ENCODE measurements around the gene ATXN1. TPM values are rescaled to one million over a fixed set of nuclear protein-coding genes. Genes with fewer than 3 reads are reported as not detected.

The ATXN1 gene
- total and polyA plus RNA-seq, 2 donors from 2014 or later: 4.2 to 58.2 TPM

DNA sequence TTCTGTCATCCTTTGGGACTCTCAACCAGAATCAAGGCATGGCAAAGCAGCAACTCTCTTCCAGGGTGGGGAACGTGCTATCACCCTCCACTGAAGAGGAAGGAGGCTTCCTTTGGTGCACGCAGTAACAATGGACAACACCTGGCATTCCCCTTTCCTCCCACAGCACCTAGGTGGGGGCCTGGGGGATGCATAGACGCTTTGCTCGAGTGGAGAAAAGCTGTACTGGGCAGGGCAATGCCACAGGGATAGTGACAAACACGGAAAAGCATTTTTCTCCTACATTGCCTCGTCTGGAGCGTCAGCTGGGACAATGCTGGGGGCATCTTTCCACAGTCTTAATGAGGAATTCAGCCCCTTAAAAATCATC lies 439.9 kb downstream of the ATXN1 start:
- H3K36me3 ChIP-seq (ENCODE audit: control insufficient read depth in 2 of 3, insufficient read depth in 3 of 3, low read length in 3 of 3): peaks cover 0 to 5% (median 2%) of the 10 kb centered on the region in 3 donors
- DNase-seq: no peak
- TF ChIP-seq, protein P1, sequence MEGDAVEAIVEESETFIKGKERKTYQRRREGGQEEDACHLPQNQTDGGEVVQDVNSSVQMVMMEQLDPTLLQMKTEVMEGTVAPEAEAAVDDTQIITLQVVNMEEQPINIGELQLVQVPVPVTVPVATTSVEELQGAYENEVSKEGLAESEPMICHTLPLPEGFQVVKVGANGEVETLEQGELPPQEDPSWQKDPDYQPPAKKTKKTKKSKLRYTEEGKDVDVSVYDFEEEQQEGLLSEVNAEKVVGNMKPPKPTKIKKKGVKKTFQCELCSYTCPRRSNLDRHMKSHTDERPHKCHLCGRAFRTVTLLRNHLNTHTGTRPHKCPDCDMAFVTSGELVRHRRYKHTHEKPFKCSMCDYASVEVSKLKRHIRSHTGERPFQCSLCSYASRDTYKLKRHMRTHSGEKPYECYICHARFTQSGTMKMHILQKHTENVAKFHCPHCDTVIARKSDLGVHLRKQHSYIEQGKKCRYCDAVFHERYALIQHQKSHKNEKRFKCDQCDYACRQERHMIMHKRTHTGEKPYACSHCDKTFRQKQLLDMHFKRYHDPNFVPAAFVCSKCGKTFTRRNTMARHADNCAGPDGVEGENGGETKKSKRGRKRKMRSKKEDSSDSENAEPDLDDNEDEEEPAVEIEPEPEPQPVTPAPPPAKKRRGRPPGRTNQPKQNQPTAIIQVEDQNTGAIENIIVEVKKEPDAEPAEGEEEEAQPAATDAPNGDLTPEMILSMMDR (IDR thresholded peaks at IDR 0.05; ENCODE audit: borderline replicate concordance, extremely low read depth, insufficient read depth): no peak
- H3K9ac ChIP-seq (ENCODE audit: low read length in 3 of 3): no peak overlapping the region
- no peaks in the 10 kb centered on the region for H3K9me3 ChIP-seq (ENCODE audit: control insufficient read depth in 2 of 3, insufficient read depth in 1 of 3, low read length in 3 of 3)
- peaks cover 3 to 8% (median 3%) of the 10 kb centered on the region in 3 donors for H3K4me1 ChIP-seq (ENCODE audit: control insufficient read depth in 2 of 3, insufficient read depth in 2 of 3, low read depth in 1 of 3, low read length in 3 of 3)
- no peak for FAIRE-seq
- no peak overlapping the region for H3K4me3 ChIP-seq (ENCODE audit: low read length in 3 of 3)
- no peak overlapping the region for H3K27ac ChIP-seq (ENCODE audit: low read depth in 2 of 2, low read length in 2 of 2)
- intact Hi-C loops (cut with DNase I): no loop called here
- no peaks in the 10 kb centered on the region for H3K27me3 ChIP-seq (ENCODE audit: control insufficient read depth, insufficient read depth, low read length)

DNA sequence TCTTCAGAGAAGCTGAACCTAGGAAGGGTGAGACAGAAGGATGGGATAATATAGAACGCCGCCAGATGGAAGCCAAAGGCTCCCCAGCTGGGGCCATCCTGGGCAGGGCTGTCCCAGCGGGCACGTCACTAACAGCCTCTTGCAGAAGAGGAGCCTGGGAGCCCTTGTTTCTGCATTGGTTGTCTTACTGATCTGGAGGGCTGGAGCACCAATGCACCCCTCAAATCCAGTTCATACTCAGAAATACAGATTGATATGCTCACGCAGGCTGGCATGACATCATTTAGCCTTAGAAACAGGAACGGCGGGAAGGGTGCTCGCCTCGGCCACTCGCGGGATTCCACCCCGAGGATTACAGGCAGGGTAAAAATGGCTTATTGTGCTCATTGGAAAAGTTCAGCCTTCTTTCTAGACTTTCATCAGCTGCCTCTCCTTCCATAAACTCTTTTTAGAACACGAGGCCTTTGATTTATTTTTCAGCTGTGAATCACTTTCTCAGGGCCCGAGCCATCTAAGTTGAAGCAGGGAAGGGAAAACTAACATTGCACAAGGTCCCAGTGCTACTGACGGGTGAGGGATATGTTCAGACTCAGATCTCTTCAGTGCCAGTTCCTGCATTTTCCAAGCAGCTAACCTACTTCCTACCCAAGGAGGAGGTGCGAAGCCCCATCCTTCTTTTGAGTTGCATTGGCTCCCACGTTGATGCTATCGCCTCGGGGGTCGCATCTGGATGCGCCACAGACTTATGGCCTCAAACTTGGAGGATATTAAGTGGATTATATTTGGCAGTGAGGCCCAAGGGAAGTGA lies 440.5 kb downstream of the ATXN1 start:
- Histone ChIP-seq H3K4me1 (ENCODE audit: control insufficient read depth in 2 of 3, insufficient read depth in 2 of 3, low read depth in 1 of 3, low read length in 3 of 3) (peaks cover 3 to 8% (median 3%) of the 10 kb centered on the region in 3 donors), H3K9ac (ENCODE audit: low read length in 3 of 3) (no peak overlapping the region), H3K36me3 (ENCODE audit: control insufficient read depth in 2 of 3, insufficient read depth in 3 of 3, low read length in 3 of 3) (no peaks in the 10 kb centered on the region), H3K27ac (ENCODE audit: low read depth in 2 of 2, low read length in 2 of 2) (peak overlapping the region; percentile 45 to 57), H3K9me3 (ENCODE audit: control insufficient read depth in 2 of 3, insufficient read depth in 1 of 3, low read length in 3 of 3) (no peaks in the 10 kb centered on the region), H3K4me3 (ENCODE audit: low read length in 3 of 3) (peak overlapping the region in 1 of 3 donors; percentile 24), H3K27me3 (ENCODE audit: control insufficient read depth, insufficient read depth, low read length) (no peaks in the 10 kb centered on the region)
- intact Hi-C loops (cut with DNase I): no loop called here
- DNase-seq: peak in 1 of 5 donors; percentile 39
- no peak for FAIRE-seq
- TF ChIP-seq, protein P1 (IDR thresholded peaks at IDR 0.05; ENCODE audit: borderline replicate concordance, extremely low read depth, insufficient read depth): no peak

DNA sequence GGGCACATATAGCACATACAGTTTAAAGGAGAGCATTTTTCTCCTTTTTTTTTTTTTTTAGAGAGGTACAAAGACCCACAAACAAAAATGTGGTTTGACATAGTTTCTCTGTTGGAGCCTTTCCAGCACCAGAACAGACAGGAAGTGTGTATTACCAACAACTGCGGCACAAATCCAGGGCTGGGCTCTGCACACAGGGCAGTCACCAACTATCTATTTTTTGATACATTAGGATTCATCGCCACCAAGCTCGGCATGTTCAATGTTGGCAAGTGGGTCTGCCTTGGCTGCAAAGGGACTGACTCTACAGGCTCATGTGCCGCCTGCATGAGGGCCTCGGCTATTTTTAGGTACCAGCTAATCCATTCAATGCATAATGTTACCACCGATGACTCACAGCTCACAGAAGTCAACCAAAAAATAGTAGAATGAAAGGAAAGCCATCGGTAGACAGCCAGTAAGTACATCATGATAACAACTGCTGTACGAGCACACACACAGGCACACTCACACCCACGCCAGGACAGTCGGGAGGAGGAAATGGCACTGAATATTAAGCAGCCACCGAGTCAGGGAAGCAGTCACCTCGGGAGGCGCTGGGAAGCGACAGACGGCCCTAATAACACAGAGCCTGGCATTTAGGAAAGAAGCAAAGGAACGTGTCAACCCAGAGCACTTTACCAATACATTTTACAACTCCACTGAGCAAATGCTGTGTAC lies 441.3 kb downstream of the ATXN1 start:
- peak overlapping the region in 1 of 3 donors; percentile 24 for H3K4me3 ChIP-seq (ENCODE audit: low read length in 3 of 3)
- peak in 2 of 5 donors; percentile 29 to 81 for DNase-seq
- peak overlapping the region; percentile 45 to 57 for H3K27ac ChIP-seq (ENCODE audit: low read depth in 2 of 2, low read length in 2 of 2)
- TF ChIP-seq, protein P1 (IDR thresholded peaks at IDR 0.05; ENCODE audit: borderline replicate concordance, extremely low read depth, insufficient read depth): no peak
- intact Hi-C loops (cut with DNase I): no loop called here
- H3K9me3 ChIP-seq (ENCODE audit: control insufficient read depth in 2 of 3, insufficient read depth in 1 of 3, low read length in 3 of 3): no peaks in the 10 kb centered on the region
- FAIRE-seq: no peak
- no peaks in the 10 kb centered on the region for H3K36me3 ChIP-seq (ENCODE audit: control insufficient read depth in 2 of 3, insufficient read depth in 3 of 3, low read length in 3 of 3)
- no peak overlapping the region for H3K9ac ChIP-seq (ENCODE audit: low read length in 3 of 3)
- H3K27me3 ChIP-seq (ENCODE audit: control insufficient read depth, insufficient read depth, low read length): no peaks in the 10 kb centered on the region
- H3K4me1 ChIP-seq (ENCODE audit: control insufficient read depth in 2 of 3, insufficient read depth in 2 of 3, low read depth in 1 of 3, low read length in 3 of 3): peaks cover 3 to 8% (median 3%) of the 10 kb centered on the region in 3 donors
